ENCODE results near the gene CACNA1C. TPM values are rescaled to one million over a fixed set of nuclear protein-coding genes. Genes with fewer than 3 reads are reported as not detected.
A peak's percentile ranks its signal among the peaks of the same experiment; 100 is the strongest.

CACNA1C gene
- polyA plus RNA-seq, 1 donor: 11.4 TPM

GRCh38 chr12:2034633-2035430 is 18.0 kb upstream of the CACNA1C start:
- DNase-seq: peak; percentile 83

- no peak for DNase-seq
Observed at GRCh38 chr12:2035431-2036055, 17.2 kb upstream of the CACNA1C start.

- no peak for DNase-seq
Observed at GRCh38 chr12:2039034-2039433, 13.8 kb upstream of the CACNA1C start.

GRCh38 chr12:2043054-2043453 is 9.7 kb upstream of the CACNA1C start:
- DNase-seq: no peak

GRCh38 chr12:2044165-2044564 is 8.6 kb upstream of the CACNA1C start:
- DNase-seq: no peak

GRCh38 chr12:2046957-2047356 is 5.8 kb upstream of the CACNA1C start:
- no peak for DNase-seq

GRCh38 chr12:2047752-2048151 is 5.0 kb upstream of the CACNA1C start:
- DNase-seq: no peak

- no peak for DNase-seq
Observed at GRCh38 chr12:2049604-2050540, 2.9 kb upstream of the CACNA1C start.

GRCh38 chr12:2051700-2052621 is 826 bp upstream of the CACNA1C start:
- DNase-seq: no peak

- DNase-seq: no peak
Observed at GRCh38 chr12:2053691-2054090, 904 bp downstream of the CACNA1C start.

- DNase-seq: no peak
Observed at GRCh38 chr12:2054091-2055018, 1.6 kb downstream of the CACNA1C start.

GRCh38 chr12:2057041-2057794 is 4.4 kb downstream of the CACNA1C start:
- DNase-seq: peak; percentile 75

- DNase-seq: no peak
Observed at GRCh38 chr12:2057795-2058408, 5.1 kb downstream of the CACNA1C start.

GRCh38 chr12:2058837-2059236 is 6.0 kb downstream of the CACNA1C start:
- DNase-seq: no peak

- DNase-seq: no peak
Observed at GRCh38 chr12:2061402-2061801, 8.6 kb downstream of the CACNA1C start.

GRCh38 chr12:2064071-2064507 is 11.3 kb downstream of the CACNA1C start:
- no peak for DNase-seq

- DNase-seq: no peak
Observed at GRCh38 chr12:2068653-2069052, 15.9 kb downstream of the CACNA1C start.

GRCh38 chr12:2070440-2071045 is 17.8 kb downstream of the CACNA1C start:
- DNase-seq: no peak

GRCh38 chr12:2074792-2075191 is 22.0 kb downstream of the CACNA1C start:
- DNase-seq: no peak
